Prostate gland (tissue), 2 donors: ENCODE data around the gene XRN2. TPM values are rescaled to one million over a fixed set of nuclear protein-coding genes. Genes with fewer than 3 reads are reported as not detected.

ENCODE experiments used
- DNase-seq: peaks from one replicate; pipeline ENCODE4 v3.0.0-alpha.2; 2019; ENCODE audit warnings: low spot score
- H3K27ac ChIP-seq, 2 donors: fragments of 200-600 bp; sonication (generic); 2 replicates each; pipeline ENCODE4 v1.5.1; 2017 to 2019
- H3K27me3 ChIP-seq: fragments of 200-600 bp; sonication (generic); replicated peaks from 2 replicates; pipeline ENCODE4 v1.5.1; 2019; ENCODE audit not compliant: insufficient read depth
- H3K36me3 ChIP-seq, 2 donors: fragments of 200-600 bp; sonication (generic); 1 replicate in 1 of 2; 2 replicates in 1 of 2; pipeline versions ENCODE4 v1.5.1 to v1.8.1; 2017 to 2019
- H3K4me1 ChIP-seq: fragments of 200-600 bp; sonication (generic); replicated peaks from 2 replicates; pipeline ENCODE4 v1.5.1; 2019
- H3K4me3 ChIP-seq, 2 donors: fragments of 200-600 bp; sonication (generic); 2 replicates each; pipeline ENCODE4 v1.5.1; 2017 to 2019
- H3K9me3 ChIP-seq: fragments of 200-600 bp; sonication (generic); 2 replicates; pipeline ENCODE4 v1.5.1; 2017
- CTCF ChIP-seq, 4 experiments: fragments of 200-600 bp in 2 of 4; fragments of 450-650 bp in 2 of 4; sonication (generic) in 2 of 4; IDR thresholded peaks; 1 replicate in 3 of 4; 2 replicates in 1 of 4; pipeline ENCODE4 v1.5.1; 2016 to 2019; ENCODE audit warnings: antibody characterized with exemption in 4 of 4, mild to moderate bottlenecking in 2 of 4, moderate library complexity in 2 of 4
- POLR2A ChIP-seq: fragments of 450-650 bp; IDR thresholded peaks from one replicate; pipeline ENCODE4 v1.6.1; 2016; ENCODE audit warnings: antibody characterized with exemption, mild to moderate bottlenecking
- POLR2AphosphoS5 ChIP-seq: sonication (generic); formaldehyde crosslinking; IDR thresholded peaks from one replicate; pipeline ENCODE4 v1.6.1; 2017; ENCODE audit warnings: antibody characterized with exemption
- WGBS: methylation state at CpG from one replicate; pipeline ENCODE4 v1.1.5; 2018; 5-methylcytosine and 5-hydroxymethylcytosine counted together
- intact Hi-C: fragments of 100-400 bp; cut with DNase I; formaldehyde crosslinking; loops from one replicate; pipeline ENCODE4 v1.14.2; 2022
- total RNA-seq, 2 donors: library from RNA; depleted of rRNA; stranded (reverse); fragments of >200 nt; gene quantifications; one replicate each; pipeline ENCODE4 v1.1.0, GENCODE V29; 2016

XRN2 gene
- total RNA-seq, 2 donors from 2014 or later = 49.4 to 51.3 TPM

GRCh38 chr20:21395666-21396598 is 92.8 kb downstream of the XRN2 start:
- Histone ChIP-seq H3K9me3 (no peaks in the 10 kb centered on the region), H3K4me3 (no peak overlapping the region), H3K27ac (no peak overlapping the region), H3K27me3 (peaks cover 58% of the 10 kb centered on the region), H3K36me3 (no peaks in the 10 kb centered on the region), H3K4me1 (no peaks in the 10 kb centered on the region)
- TF ChIP-seq POLR2A (no peak), POLR2AphosphoS5 (no peak), CTCF (IDR thresholded peaks at IDR 0.05) (no peak)
- DNase-seq = no peak
- intact Hi-C loops = no loop called here
- 8% methylated on average over 82 of the region's 103 CpGs for WGBS

- no peaks in the 10 kb centered on the region for H3K36me3 ChIP-seq
- intact Hi-C loops = no loop called here
- H3K9me3 ChIP-seq = no peaks in the 10 kb centered on the region
- H3K27ac ChIP-seq = no peak overlapping the region
- TF ChIP-seq POLR2AphosphoS5 (no peak), CTCF (IDR thresholded peaks at IDR 0.05) (no peak)
- DNase-seq = no peak
- H3K27me3 ChIP-seq = peaks cover 59% of the 10 kb centered on the region
- H3K4me1 ChIP-seq = no peaks in the 10 kb centered on the region
- no peak overlapping the region for H3K4me3 ChIP-seq
- WGBS = 0% methylated on average over 6 of the region's 116 CpGs
Measured at GRCh38 chr20:21396599-21397340, 93.6 kb downstream of the XRN2 start.

GRCh38 chr20:21397341-21398108 is 94.4 kb downstream of the XRN2 start, which contains the start of gene NKX2-4:
Gene NKX2-4, minus strand, starts transcription at chr20:21397526. Its CDS starts 127 bp downstream, at chr20:21397399.
- Histone ChIP-seq H3K27ac (no peak within 1 kb of the TSS), H3K27me3 (peaks cover 51% of the 10 kb centered on the region), H3K9me3 (no peaks in the 10 kb centered on the region), H3K36me3 (no peaks in the 10 kb centered on the region), H3K4me1 (no peaks in the 10 kb centered on the region), H3K4me3 (no peak within 1 kb of the TSS)
- intact Hi-C loops = no loop called here
- TF ChIP-seq CTCF (IDR thresholded peaks at IDR 0.05) (no peak), POLR2A (no peak), POLR2AphosphoS5 (no peak)
- 10% methylated on average over 49 of the region's 57 CpGs for WGBS
- DNase-seq = no peak

- no peak for DNase-seq
- Histone ChIP-seq H3K27ac (no peak overlapping the region), H3K9me3 (no peaks in the 10 kb centered on the region), H3K36me3 (no peaks in the 10 kb centered on the region), H3K4me1 (no peaks in the 10 kb centered on the region), H3K27me3 (peaks cover 43% of the 10 kb centered on the region), H3K4me3 (no peak overlapping the region)
- intact Hi-C loops = no loop called here
- WGBS = 27% methylated on average over 10 of the region's 10 CpGs
- TF ChIP-seq CTCF (IDR thresholded peaks at IDR 0.05) (no peak), POLR2AphosphoS5 (no peak), POLR2A (no peak)
Measured at GRCh38 chr20:21398109-21399004, 95.2 kb downstream of the XRN2 start.
